ENCODE measurements around the gene FHIT. TPM values are rescaled to one million over a fixed set of nuclear protein-coding genes. Genes with fewer than 3 reads are reported as not detected.

The FHIT gene
- total RNA-seq, 1 experiment from 2014 or later: 0.39 TPM

GRCh38 chr3:60167186-60167585 lies 1084.1 kb downstream of the FHIT start:
- no peak for DNase-seq (ENCODE audit: low read depth)

GRCh38 chr3:60160822-60161748 lies 1090.2 kb downstream of the FHIT start:
- DNase-seq (ENCODE audit: low read depth): no peak

- peak; percentile 8 for DNase-seq (ENCODE audit: low read depth)
These were observed 1091.0 kb downstream of the FHIT start for GRCh38 chr3:60160111-60160821.

- no peak for DNase-seq (ENCODE audit: low read depth)
These were observed 1093.2 kb downstream of the FHIT start for GRCh38 chr3:60158035-60158434.

GRCh38 chr3:60154011-60154410 lies 1097.2 kb downstream of the FHIT start:
- no peak for DNase-seq (ENCODE audit: low read depth)

- DNase-seq (ENCODE audit: low read depth): no peak
These were observed 1097.8 kb downstream of the FHIT start for GRCh38 chr3:60153221-60153999.

- DNase-seq (ENCODE audit: low read depth): no peak
These were observed 1101.8 kb downstream of the FHIT start for GRCh38 chr3:60149501-60149900.

GRCh38 chr3:60147249-60147950 lies 1103.9 kb downstream of the FHIT start:
- no peak for DNase-seq (ENCODE audit: low read depth)

- DNase-seq (ENCODE audit: low read depth): no peak
These were observed 1105.1 kb downstream of the FHIT start for GRCh38 chr3:60146121-60146520.

GRCh38 chr3:60144071-60144470 lies 1107.2 kb downstream of the FHIT start:
- no peak for DNase-seq (ENCODE audit: low read depth)

- no peak for DNase-seq (ENCODE audit: low read depth)
These were observed 1109.2 kb downstream of the FHIT start for GRCh38 chr3:60142009-60142408.

GRCh38 chr3:60140160-60140559 lies 1111.1 kb downstream of the FHIT start:
- DNase-seq (ENCODE audit: low read depth): no peak

- DNase-seq (ENCODE audit: low read depth): no peak
These were observed 1114.7 kb downstream of the FHIT start for GRCh38 chr3:60136601-60137000.

GRCh38 chr3:60135474-60135873 lies 1115.8 kb downstream of the FHIT start:
- no peak for DNase-seq (ENCODE audit: low read depth)

- DNase-seq (ENCODE audit: low read depth): no peak
These were observed 1117.7 kb downstream of the FHIT start for GRCh38 chr3:60133269-60134162.

GRCh38 chr3:60131618-60132017 lies 1119.6 kb downstream of the FHIT start:
- no peak for DNase-seq (ENCODE audit: low read depth)

GRCh38 chr3:60126511-60127304 lies 1124.5 kb downstream of the FHIT start:
- DNase-seq (ENCODE audit: low read depth): peak; percentile 41

- DNase-seq (ENCODE audit: low read depth): no peak
These were observed 1125.6 kb downstream of the FHIT start for GRCh38 chr3:60125686-60126085.

GRCh38 chr3:60120245-60120644 lies 1131.0 kb downstream of the FHIT start:
- no peak for DNase-seq (ENCODE audit: low read depth)

GRCh38 chr3:60114191-60114590 lies 1137.1 kb downstream of the FHIT start:
- no peak for DNase-seq (ENCODE audit: low read depth)

Data from M059J (cell line).